B cell (primary cell): Measurements from ENCODE around the gene CMTM1. TPM values are rescaled to one million over a fixed set of nuclear protein-coding genes. Genes with fewer than 3 reads are reported as not detected.
A peak's percentile ranks its signal among the peaks of the same experiment; 100 is the strongest.

Source experiments
- ATAC-seq: fragments of 200-7000 bp; cut with Tn5 transposase; one replicate; pipeline ENCODE4 v1.10.0; 2021; ENCODE audit warnings: low read depth, mild to moderate bottlenecking, moderate number of reproducible peaks, moderate library complexity
- CTCF ChIA-PET: fragments of 350-600 bp; sonication (Branson Sonifier 250); formaldehyde crosslinking; loops from one replicate; lab custom pipeline; 2021; ENCODE audit warnings: antibody characterized with exemption, inconsistent platforms; lab: Charles Lee
- POLR2A ChIA-PET: fragments of 350-600 bp; sonication (Branson Sonifier 250); formaldehyde crosslinking; loops from one replicate; lab custom pipeline; 2021; ENCODE audit warnings: antibody characterized with exemption; lab: Charles Lee
- DNase-seq: peaks from one replicate; pipeline ENCODE4 v3.0.0; 2013
- H2AFZ ChIP-seq: 2 replicates; pipeline ENCODE4 v1.6.1; 2012; ENCODE audit warnings: mild to moderate bottlenecking, low read depth, low read length; ENCODE audit not compliant: insufficient read depth, poor library complexity, severe bottlenecking
- H3K27ac ChIP-seq, 2 donors: 1 replicate in 1 of 2; 2 replicates in 1 of 2; pipeline ENCODE4 v1.5.1; 2012 to 2013; ENCODE audit warnings: low read length in 2 of 2, mild to moderate bottlenecking in 2 of 2, moderate library complexity in 1 of 2
- H3K27me3 ChIP-seq, 4 experiments: fragments of 200-600 bp in 1 of 4; sonication (generic) in 1 of 4; replicated peaks in 1 of 4; 1 replicate in 2 of 4; 2 replicates in 2 of 4; pipeline versions ENCODE4 v1.6.1 to v1.7.0; 2013 to 2016; ENCODE audit warnings: low read length in 3 of 4, mild to moderate bottlenecking in 2 of 4, mixed read lengths in 1 of 4, moderate library complexity in 1 of 4; ENCODE audit not compliant: insufficient read depth in 4 of 4, control insufficient read depth in 3 of 4; ENCODE audit errors: control extremely low read depth in 1 of 4
- H3K36me3 ChIP-seq, 2 experiments: replicated peaks in 1 of 2; 1 replicate in 1 of 2; 2 replicates in 1 of 2; pipeline versions ENCODE4 v1.6.1 to v1.7.1; 2013; ENCODE audit warnings: low read length in 1 of 2; ENCODE audit not compliant: insufficient read depth in 2 of 2, control insufficient read depth in 1 of 2; ENCODE audit errors: control extremely low read depth in 1 of 2, extremely low read depth in 1 of 2
- H3K4me1 ChIP-seq, 2 donors: fragments of 200-600 bp in 1 of 2; sonication (generic) in 1 of 2; 1 replicate in 1 of 2; 2 replicates in 1 of 2; pipeline versions ENCODE4 v1.5.1 to v1.6.1; 2013 to 2017; ENCODE audit warnings: low read length in 2 of 2; ENCODE audit not compliant: control insufficient read depth in 2 of 2, insufficient read depth in 2 of 2
- H3K4me2 ChIP-seq: replicated peaks from 2 replicates; pipeline ENCODE3; 2012; ENCODE audit warnings: mild to moderate bottlenecking, low read depth, low read length; ENCODE audit not compliant: poor library complexity, severe bottlenecking
- H3K4me3 ChIP-seq, 5 experiments: fragments of 200-600 bp in 1 of 5; sonication (generic) in 1 of 5; 1 replicate in 3 of 5; 2 replicates in 2 of 5; pipeline versions ENCODE4 v1.5.1 to v1.7.0; 2011 to 2016; ENCODE audit warnings: low read length in 4 of 5, mild to moderate bottlenecking in 4 of 5, low read depth in 2 of 5, control low read depth in 1 of 5, moderate library complexity in 1 of 5; ENCODE audit not compliant: insufficient read depth in 1 of 5; ENCODE audit errors: control extremely low read depth in 1 of 5, extremely low read depth in 1 of 5
- H3K79me2 ChIP-seq: fragments of 200-600 bp; sonication (generic); one replicate; pipeline ENCODE4 v1.6.0; 2016; ENCODE audit warnings: low read length; ENCODE audit not compliant: control insufficient read depth, insufficient read depth
- H3K9ac ChIP-seq: fragments of 200-600 bp; sonication (generic); 2 replicates; pipeline ENCODE4 v1.6.1; 2017; ENCODE audit warnings: mild to moderate bottlenecking, low read length, moderate library complexity
- H3K9me3 ChIP-seq, 3 donors: one replicate each; pipeline versions ENCODE4 v1.6.1 to v1.7.1; 2013; ENCODE audit warnings: low read length in 2 of 3; ENCODE audit not compliant: control insufficient read depth in 2 of 3, insufficient read depth in 1 of 3; ENCODE audit errors: control extremely low read depth in 1 of 3
- H4K20me1 ChIP-seq: 2 replicates; pipeline ENCODE4 v1.6.0; 2012; ENCODE audit warnings: mild to moderate bottlenecking, low read length; ENCODE audit not compliant: insufficient read depth, control insufficient read depth, poor library complexity, severe bottlenecking
- H3K27ac Mint-ChIP-seq: one replicate; pipeline ENCODE4 v1.8.0; 2021; ENCODE audit warnings: mixed read lengths
- H3K27me3 Mint-ChIP-seq: one replicate; pipeline ENCODE4 v1.8.0; 2021; ENCODE audit warnings: mixed read lengths
- H3K4me1 Mint-ChIP-seq: one replicate; pipeline ENCODE4 v1.8.0; 2021; ENCODE audit warnings: mixed read lengths
- H3K4me3 Mint-ChIP-seq: one replicate; pipeline ENCODE4 v1.8.0; 2021; ENCODE audit warnings: mixed read lengths
- H3K9me3 Mint-ChIP-seq: one replicate; pipeline ENCODE4 v1.8.0; 2022; ENCODE audit warnings: mixed read lengths; ENCODE audit not compliant: insufficient read depth
- CTCF ChIP-seq: fragments of 200-600 bp; IDR thresholded peaks from one replicate; pipeline ENCODE4 v1.8.0; 2022; ENCODE audit warnings: antibody characterized with exemption, mild to moderate bottlenecking
- EZH2 ChIP-seq: IDR thresholded peaks from 2 replicates; pipeline ENCODE4 v1.6.1; 2012; ENCODE audit warnings: borderline replicate concordance, low read depth, mild to moderate bottlenecking, moderate library complexity, low read length; ENCODE audit not compliant: insufficient read depth, poor library complexity, severe bottlenecking
- WGBS: methylation state at CpG from one replicate; pipeline ENCODE4 v1.1.5; 2013; ENCODE audit warnings: missing lambda C conversion rate; ENCODE audit not compliant: insufficient coverage; 5-methylcytosine and 5-hydroxymethylcytosine counted together
- intact Hi-C: fragments of 100-400 bp; cut with micrococcal nuclease; formaldehyde crosslinking; loops from one replicate; pipeline ENCODE4 v1.10.0; 2022
- polyA plus RNA-seq: library from polyadenylated mRNA; depleted of rRNA; stranded (reverse); fragments of >200 nt; gene quantifications from 2 replicates; pipeline ENCODE4 v1.2.3, GENCODE V29; 2012
- total RNA-seq, 2 donors: library from RNA; stranded (reverse); fragments of 120-200 nt in 1 of 2; gene quantifications; 1 replicate in 1 of 2; 2 replicates in 1 of 2; pipeline versions ENCODE4 v1.2.3 to v1.2.4, GENCODE V29; 2013 to 2022

The CMTM1 gene
- total and polyA plus RNA-seq, 2 donors (not counting 1 experiment from before 2014, with no cell fraction given) = 1.6 to 5.9 TPM

GRCh38 chr16:66587881-66588600 is 21.8 kb downstream of the CMTM1 start:
- Histone ChIP-seq H3K4me2 (peak overlapping the region; percentile 65), H3K27me3 (peaks cover 0 to 20% (median 6%) of the 10 kb centered on the region in 4 experiments), H4K20me1 (no peaks in the 10 kb centered on the region), H3K4me1 (peaks cover 24 to 34% of the 10 kb centered on the region in 2 donors), H3K36me3 (no peaks in the 10 kb centered on the region), H3K79me2 (no peaks in the 10 kb centered on the region), H3K9me3 (peaks cover 0 to 6% (median 0%) of the 10 kb centered on the region in 3 donors), H2AFZ (peak overlapping the region; percentile 54), H3K4me3 (peak overlapping the region in 2 of 5 experiments; percentile 12 to 31), H3K9ac (no peak overlapping the region), H3K27ac (no peak overlapping the region)
- peak overlapping the region; percentile 21 for H3K4me3 Mint-ChIP-seq
- no peaks in the 10 kb centered on the region for H3K9me3 Mint-ChIP-seq
- TF ChIP-seq CTCF (no peak), EZH2 (no peak)
- 36% methylated on average over 4 of the region's 7 CpGs for WGBS
- intact Hi-C loops = loop anchor here (2.0 kb wide), 1 partner anchor 17 kb away; the partner anchor contains the start of gene CMTM3
- DNase-seq (no peak), ATAC-seq (no peak)
- peaks cover 12% of the 10 kb centered on the region for H3K27me3 Mint-ChIP-seq
- H3K27ac Mint-ChIP-seq = no peak overlapping the region
- POLR2A ChIA-PET = no interaction called here
- H3K4me1 Mint-ChIP-seq = peaks cover 30% of the 10 kb centered on the region
- CTCF ChIA-PET = interaction anchor here (1.9 to 6.3 kb wide), 4 partner anchors 8 to 182 kb away, joined by 10 to 91 read pairs (median 44); partner anchors contain the start of gene CMTM2
